ENCODE measurements around the gene THUMPD3. TPM values are rescaled to one million over a fixed set of nuclear protein-coding genes. Genes with fewer than 3 reads are reported as not detected.

Gene THUMPD3
- total and polyA plus RNA-seq, 4 donors = 20.1 to 24.5 (median 21.6) TPM

DNA sequence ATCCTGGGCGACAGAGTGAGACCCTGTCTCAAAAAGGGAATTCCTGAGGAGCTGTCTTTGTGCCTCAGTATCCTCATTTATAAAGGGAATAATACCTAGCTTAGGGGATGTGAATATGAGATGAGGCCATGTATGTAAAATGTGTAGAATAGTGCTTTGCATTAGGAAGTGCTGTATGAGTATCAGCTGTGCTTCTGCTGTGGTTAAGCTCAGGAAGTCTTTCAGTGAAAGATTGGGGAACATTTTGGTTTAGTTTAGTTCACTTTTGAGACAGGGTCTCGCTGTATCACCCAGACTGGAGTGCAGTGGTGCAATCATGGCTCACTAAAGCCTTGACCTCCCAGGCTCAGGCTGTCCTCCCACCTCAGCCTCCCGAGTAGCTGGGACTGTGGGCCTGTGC, 10.6 kb downstream of the THUMPD3 start:
- H3K4me3 ChIP-seq (ENCODE audit: low read depth in 1 of 3, low read length in 3 of 3) = no peak overlapping the region
- no peaks in the 10 kb centered on the region for H3K27me3 ChIP-seq (ENCODE audit: control insufficient read depth in 4 of 4, insufficient read depth in 4 of 4, low read length in 3 of 4)
- no peak for TF ChIP-seq MAX (IDR thresholded peaks at IDR 0.05)
- TF ChIP-seq SP1 (IDR thresholded peaks at IDR 0.05) = no peak
- no peak for TF ChIP-seq FOXA1 (IDR thresholded peaks at IDR 0.05)
- TF ChIP-seq HNF4A (conservative IDR thresholded peaks at IDR 0.05) = no peak
- TF ChIP-seq, protein P1, sequence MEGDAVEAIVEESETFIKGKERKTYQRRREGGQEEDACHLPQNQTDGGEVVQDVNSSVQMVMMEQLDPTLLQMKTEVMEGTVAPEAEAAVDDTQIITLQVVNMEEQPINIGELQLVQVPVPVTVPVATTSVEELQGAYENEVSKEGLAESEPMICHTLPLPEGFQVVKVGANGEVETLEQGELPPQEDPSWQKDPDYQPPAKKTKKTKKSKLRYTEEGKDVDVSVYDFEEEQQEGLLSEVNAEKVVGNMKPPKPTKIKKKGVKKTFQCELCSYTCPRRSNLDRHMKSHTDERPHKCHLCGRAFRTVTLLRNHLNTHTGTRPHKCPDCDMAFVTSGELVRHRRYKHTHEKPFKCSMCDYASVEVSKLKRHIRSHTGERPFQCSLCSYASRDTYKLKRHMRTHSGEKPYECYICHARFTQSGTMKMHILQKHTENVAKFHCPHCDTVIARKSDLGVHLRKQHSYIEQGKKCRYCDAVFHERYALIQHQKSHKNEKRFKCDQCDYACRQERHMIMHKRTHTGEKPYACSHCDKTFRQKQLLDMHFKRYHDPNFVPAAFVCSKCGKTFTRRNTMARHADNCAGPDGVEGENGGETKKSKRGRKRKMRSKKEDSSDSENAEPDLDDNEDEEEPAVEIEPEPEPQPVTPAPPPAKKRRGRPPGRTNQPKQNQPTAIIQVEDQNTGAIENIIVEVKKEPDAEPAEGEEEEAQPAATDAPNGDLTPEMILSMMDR (IDR thresholded peaks at IDR 0.05; ENCODE audit: low read depth, low read length, missing input control) = no peak
- TF ChIP-seq FOXA2 (IDR thresholded peaks at IDR 0.05) = no peak
- TF ChIP-seq EGR1 (IDR thresholded peaks at IDR 0.05; ENCODE audit: low read depth in 2 of 2) = no peak
- peaks cover 10 to 74% (median 51%) of the 10 kb centered on the region in 4 donors for H3K36me3 ChIP-seq (ENCODE audit: control insufficient read depth in 4 of 4, insufficient read depth in 3 of 4, low read depth in 1 of 4, low read length in 3 of 4)
- H3K4me1 ChIP-seq (ENCODE audit: control insufficient read depth in 4 of 4, insufficient read depth in 4 of 4, low read length in 3 of 4) = no peaks in the 10 kb centered on the region
- H3K9me3 ChIP-seq (ENCODE audit: control insufficient read depth in 4 of 4, low read length in 3 of 4) = no peaks in the 10 kb centered on the region
- no peak for DNase-seq (ENCODE audit: low spot score)
- no peak overlapping the region for H3K27ac ChIP-seq (ENCODE audit: low read depth in 1 of 2, low read length in 2 of 2)
- H3K9ac ChIP-seq (ENCODE audit: low read depth in 1 of 2, low read length in 2 of 2) = no peak overlapping the region
- WGBS = 87% methylated on average over 3 of the region's 3 CpGs

GRCh38 chr3:9377981-9378380, 15.1 kb downstream of the THUMPD3 start:
- peaks cover 11 to 64% (median 47%) of the 10 kb centered on the region in 4 donors for H3K36me3 ChIP-seq (ENCODE audit: control insufficient read depth in 4 of 4, insufficient read depth in 3 of 4, low read depth in 1 of 4, low read length in 3 of 4)
- 96% methylated on average over 1 of the region's 1 CpG for WGBS

More at GRCh38 chr3:9377981-9378380, 15.1 kb downstream of the THUMPD3 start:
- DNase-seq (ENCODE audit: low spot score) = no peak
- Histone ChIP-seq H3K9me3 (ENCODE audit: control insufficient read depth in 4 of 4, low read length in 3 of 4) (no peaks in the 10 kb centered on the region), H3K27me3 (ENCODE audit: control insufficient read depth in 4 of 4, insufficient read depth in 4 of 4, low read length in 3 of 4) (no peaks in the 10 kb centered on the region), H3K9ac (ENCODE audit: low read depth in 1 of 2, low read length in 2 of 2) (no peak overlapping the region), H3K4me3 (ENCODE audit: low read depth in 1 of 3, low read length in 3 of 3) (no peak overlapping the region), H3K4me1 (ENCODE audit: control insufficient read depth in 4 of 4, insufficient read depth in 4 of 4, low read length in 3 of 4) (no peaks in the 10 kb centered on the region), H3K27ac (ENCODE audit: low read depth in 1 of 2, low read length in 2 of 2) (no peak overlapping the region)
- TF ChIP-seq NR2F2 (IDR thresholded peaks at IDR 0.05) (no peak), ZBTB33 (IDR thresholded peaks at IDR 0.05) (no peak), SP1 (IDR thresholded peaks at IDR 0.05) (no peak)
- TF ChIP-seq, protein P2, sequence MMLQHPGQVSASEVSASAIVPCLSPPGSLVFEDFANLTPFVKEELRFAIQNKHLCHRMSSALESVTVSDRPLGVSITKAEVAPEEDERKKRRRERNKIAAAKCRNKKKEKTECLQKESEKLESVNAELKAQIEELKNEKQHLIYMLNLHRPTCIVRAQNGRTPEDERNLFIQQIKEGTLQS (IDR thresholded peaks at IDR 0.05) = no peak
- TF ChIP-seq, protein P1 (IDR thresholded peaks at IDR 0.05; ENCODE audit: low read depth, low read length, missing input control) = no peak
